CD4-positive, alpha-beta T cell treated with Interleukin-6 at 100 ng/mL for 8 hours (primary cell): Measurements from ENCODE around the gene HES3.
"Not testable (repeated sequence)": the region's sequence is repeated elsewhere in the genome, so short reads cannot be mapped to it uniquely, and the experiment has no call there.

Experiments used
- DNase-seq: peaks from one replicate; pipeline ENCODE4 v3.0.0-alpha.2; 2020; ENCODE audit warnings: mixed read lengths, low spot score

HES3 gene

GRCh38 chr1:6219641-6220040 lies 24.3 kb upstream of the HES3 start:
- not testable (repeated sequence) for DNase-seq

DNA sequence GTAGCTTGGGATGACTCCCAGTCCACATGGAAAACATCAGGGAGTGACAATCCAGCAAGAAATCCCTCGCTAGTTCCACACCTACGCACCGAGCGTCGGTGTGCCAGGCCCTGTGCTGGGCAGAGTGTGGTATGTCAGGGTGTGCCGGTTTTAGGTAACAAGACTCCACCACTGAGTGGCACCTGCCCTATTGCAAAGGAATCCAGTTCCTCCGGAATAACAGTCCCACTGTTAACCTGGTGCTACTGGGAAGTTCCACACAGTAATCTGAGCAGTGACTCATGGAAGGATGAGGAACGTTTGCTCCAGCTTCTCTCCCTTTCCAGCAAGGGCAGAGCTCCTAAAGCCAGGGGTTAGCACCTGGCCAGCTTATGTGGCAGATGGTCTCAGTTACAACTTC lies 23.7 kb upstream of the HES3 start:
- DNase-seq, result no peak

GRCh38 chr1:6221210-6221784 lies 22.7 kb upstream of the HES3 start:
- no peak for DNase-seq

DNA sequence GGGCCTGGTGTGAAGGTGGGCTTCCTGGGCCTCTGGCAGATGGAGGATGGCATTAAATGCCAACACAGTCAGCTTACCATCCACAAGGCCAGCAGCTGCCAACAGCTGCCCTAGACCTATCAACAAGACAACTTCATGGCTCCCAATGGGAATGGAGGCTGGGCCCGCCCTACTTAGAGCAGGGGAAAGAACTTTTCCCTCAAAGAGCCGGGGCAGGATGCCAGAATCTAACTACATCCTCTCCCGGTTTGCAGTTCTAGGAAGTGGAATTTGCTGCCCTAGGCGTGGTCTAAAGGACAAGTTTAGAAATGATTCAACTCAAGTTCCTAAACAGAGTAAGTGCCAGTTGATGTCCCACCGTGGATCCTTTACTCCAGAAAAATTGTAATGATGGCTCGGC lies 21.3 kb upstream of the HES3 start:
- no peak for DNase-seq

- no peak for DNase-seq
These were observed 20.4 kb upstream of the HES3 start for GRCh38 chr1:6223617-6224016.

GRCh38 chr1:6224718-6225117 lies 19.3 kb upstream of the HES3 start:
- no peak for DNase-seq

GRCh38 chr1:6225651-6226050 lies 18.3 kb upstream of the HES3 start:
- no peak for DNase-seq

DNA sequence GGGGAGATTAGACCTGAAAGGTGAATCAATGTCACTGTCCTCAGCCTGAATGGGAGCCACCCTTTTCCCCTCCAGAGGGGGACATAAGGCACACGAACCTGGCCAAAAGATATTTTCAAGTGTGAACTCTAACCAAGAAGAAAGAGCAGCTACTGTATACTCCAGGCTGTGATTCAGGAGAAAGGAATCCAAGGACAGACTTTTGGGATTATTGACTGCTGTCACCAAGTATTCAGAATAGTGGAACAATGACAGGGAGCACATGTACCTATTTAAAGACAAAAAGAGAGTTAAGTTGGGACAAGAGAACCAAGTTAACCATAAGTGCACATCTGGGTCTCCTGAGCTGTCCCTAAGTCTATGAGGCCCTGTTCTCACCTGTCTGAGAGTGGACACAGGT lies 10.6 kb upstream of the HES3 start:
- DNase-seq, result no peak

- DNase-seq, result no peak
These were observed 9.3 kb upstream of the HES3 start for GRCh38 chr1:6234502-6235295.

DNA sequence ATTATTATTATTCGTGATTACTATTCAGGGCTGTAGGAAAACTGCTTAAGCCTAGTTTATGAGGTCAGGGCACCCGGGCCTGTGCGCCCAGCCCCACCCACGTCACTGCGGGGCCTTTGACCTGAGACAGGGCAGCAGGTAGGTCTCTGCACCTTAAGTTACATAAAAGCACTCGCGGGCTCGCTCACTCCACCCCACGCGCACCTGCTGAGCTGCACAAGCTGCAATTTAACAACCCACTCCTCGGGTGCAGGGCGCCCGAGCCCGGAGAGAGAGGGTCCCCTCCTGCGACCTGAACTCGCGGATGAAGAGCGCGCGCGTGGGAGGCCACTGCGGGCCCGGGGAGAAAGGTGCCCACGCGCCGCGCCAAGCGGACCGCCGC lies 8.7 kb upstream of the HES3 start:
- no peak for DNase-seq

- DNase-seq, result no peak
These were observed 6.9 kb upstream of the HES3 start for GRCh38 chr1:6237093-6237492.

DNA sequence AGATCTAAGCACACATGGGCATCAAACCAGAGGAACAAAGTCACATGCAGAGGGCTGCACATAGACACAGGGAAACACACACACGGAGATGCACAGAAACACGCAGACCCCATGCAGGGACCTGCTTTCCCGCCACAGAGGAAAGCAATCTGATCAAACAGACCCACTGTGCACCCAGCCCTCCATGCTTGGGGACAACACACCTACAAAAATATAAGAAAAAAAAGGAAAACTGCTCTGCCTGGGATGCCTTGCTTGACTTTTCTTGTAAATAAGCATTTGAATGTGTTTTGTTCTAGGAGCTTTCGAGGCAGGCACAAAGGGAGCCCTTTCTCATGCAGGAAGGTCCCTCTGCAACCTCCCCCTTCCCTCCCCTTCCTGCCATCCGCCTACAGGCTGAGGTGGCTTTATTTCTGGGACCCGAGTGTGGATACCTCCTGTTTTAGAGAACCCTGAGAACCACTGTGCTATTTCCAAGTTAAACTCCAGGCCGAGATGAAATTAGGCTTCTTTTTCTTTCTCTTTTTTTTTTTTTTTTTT lies 4.7 kb upstream of the HES3 start:
- no peak for DNase-seq

GRCh38 chr1:6239950-6240768 lies 3.8 kb upstream of the HES3 start:
- no peak for DNase-seq

- no peak for DNase-seq
These were observed 2.7 kb upstream of the HES3 start for GRCh38 chr1:6241107-6241886.

GRCh38 chr1:6241887-6242740 lies 1.9 kb upstream of the HES3 start:
- DNase-seq, result no peak

GRCh38 chr1:6243053-6243834 lies 735 bp upstream of the HES3 start:
- DNase-seq, result no peak

- DNase-seq, result no peak
These were observed 546 bp downstream of the HES3 start for GRCh38 chr1:6244401-6245049.

- DNase-seq, result peak; percentile 70
These were observed 1.3 kb downstream of the HES3 start for GRCh38 chr1:6245086-6245868.
